SJCRH30 (cell line): Measurements from ENCODE around the gene RGL4. TPM values are rescaled to one million over a fixed set of nuclear protein-coding genes. Genes with fewer than 3 reads are reported as not detected.
A peak's percentile ranks its signal among the peaks of the same experiment; 100 is the strongest.
"Not testable (repeated sequence)": the region's sequence is repeated elsewhere in the genome, so short reads cannot be mapped to it uniquely, and the experiment has no call there.

Source experiments
- DNase-seq, 2 experiments: peaks; one replicate each; pipeline ENCODE4 v3.0.0-alpha.2; 2015 to 2020
- H3K27ac ChIP-seq: fragments of 250-450 bp; sonication (Bioruptor Pico); 2 replicates; pipeline ENCODE4 v1.5.1; 2020; ENCODE audit warnings: mild to moderate bottlenecking, moderate library complexity
- H3K27me3 ChIP-seq: fragments of 250-450 bp; sonication (Bioruptor Pico); 2 replicates; pipeline ENCODE4 v1.5.1; 2020; ENCODE audit warnings: mild to moderate bottlenecking, moderate library complexity
- H3K36me3 ChIP-seq: fragments of 250-450 bp; sonication (Bioruptor Pico); 2 replicates; pipeline ENCODE4 v1.5.1; 2020; ENCODE audit warnings: mild to moderate bottlenecking, moderate library complexity
- H3K4me1 ChIP-seq: fragments of 250-450 bp; sonication (Bioruptor Pico); 2 replicates; pipeline ENCODE4 v1.5.1; 2020; ENCODE audit warnings: mild to moderate bottlenecking, moderate library complexity
- H3K4me3 ChIP-seq: fragments of 250-450 bp; sonication (Bioruptor Pico); 2 replicates; pipeline ENCODE4 v1.5.1; 2020; ENCODE audit warnings: mild to moderate bottlenecking, moderate library complexity
- H3K9me3 ChIP-seq: fragments of 250-450 bp; sonication (Bioruptor Pico); replicated peaks from 2 replicates; pipeline ENCODE4 v1.5.1; 2020; ENCODE audit warnings: mild to moderate bottlenecking, moderate library complexity
- total RNA-seq: library from RNA; depleted of rRNA; stranded (reverse); fragments of >200 nt; shearing (Covaris generic); gene quantifications from 2 replicates; pipeline ENCODE4 v1.2.3, GENCODE V29; 2014; rRNA removed

Gene RGL4
- total RNA-seq, 1 experiment from 2014 or later = not detected

GRCh38 chr22:23722724-23723123 is 31.9 kb downstream of the RGL4 start:
- Histone ChIP-seq H3K4me3 (no peak overlapping the region), H3K9me3 (no peaks in the 10 kb centered on the region), H3K27me3 (no peaks in the 10 kb centered on the region), H3K4me1 (peaks cover 7% of the 10 kb centered on the region; the same call in 1 of the 2 replicates), H3K36me3 (no peaks in the 10 kb centered on the region), H3K27ac (no peak overlapping the region)
- no peak for DNase-seq

GRCh38 chr22:23728108-23728507 is 37.3 kb downstream of the RGL4 start:
- not testable (repeated sequence) for H3K27me3 ChIP-seq, DNase-seq, H3K4me3 ChIP-seq, H3K36me3 ChIP-seq, H3K27ac ChIP-seq, H3K9me3 ChIP-seq, H3K4me1 ChIP-seq

GRCh38 chr22:23737696-23738095 is 46.9 kb downstream of the RGL4 start:
- Histone ChIP-seq H3K36me3 (no peaks in the 10 kb centered on the region; the same call in 1 of the 2 replicates), H3K27ac (no peak overlapping the region; the same call in 1 of the 2 replicates), H3K4me1 (peaks cover 8% of the 10 kb centered on the region), H3K27me3 (no peaks in the 10 kb centered on the region), H3K4me3 (no peak overlapping the region), H3K9me3 (no peaks in the 10 kb centered on the region)
- peak in 1 of 2 experiments; percentile 66 for DNase-seq

- Histone ChIP-seq H3K4me1 (peaks cover 6% of the 10 kb centered on the region; the same call in 1 of the 2 replicates), H3K27ac (no peak overlapping the region), H3K27me3 (no peaks in the 10 kb centered on the region), H3K36me3 (peaks cover 16% of the 10 kb centered on the region), H3K4me3 (no peak overlapping the region), H3K9me3 (no peaks in the 10 kb centered on the region)
- no peak for DNase-seq
Measured at GRCh38 chr22:23742505-23743264, 51.9 kb downstream of the RGL4 start.

GRCh38 chr22:23743303-23743705 is 52.5 kb downstream of the RGL4 start:
- H3K9me3 ChIP-seq = no peaks in the 10 kb centered on the region
- no peak for DNase-seq
- H3K4me1 ChIP-seq = 0 out of 2 replicates have a peak, but pooled peaks cover 2% of the 10 kb centered on the region
- H3K4me3 ChIP-seq = no peak overlapping the region
- H3K36me3 ChIP-seq = peaks cover 16% of the 10 kb centered on the region
- no peaks in the 10 kb centered on the region for H3K27me3 ChIP-seq
- no peak overlapping the region for H3K27ac ChIP-seq

- DNase-seq = no peak
- no peak overlapping the region for H3K4me3 ChIP-seq
- no peaks in the 10 kb centered on the region for H3K4me1 ChIP-seq
- no peaks in the 10 kb centered on the region for H3K9me3 ChIP-seq
- H3K36me3 ChIP-seq = peaks cover 16% of the 10 kb centered on the region
- H3K27ac ChIP-seq = no peak overlapping the region
- H3K27me3 ChIP-seq = no peaks in the 10 kb centered on the region
Measured at GRCh38 chr22:23744001-23744400, 53.2 kb downstream of the RGL4 start.

GRCh38 chr22:23744485-23744884 is 53.7 kb downstream of the RGL4 start:
- no peak for DNase-seq
- H3K9me3 ChIP-seq = no peaks in the 10 kb centered on the region

GRCh38 chr22:23745791-23746190 is 55.0 kb downstream of the RGL4 start:
- no peaks in the 10 kb centered on the region for H3K9me3 ChIP-seq
- H3K27ac ChIP-seq = no peak overlapping the region
- H3K27me3 ChIP-seq = no peaks in the 10 kb centered on the region
- no peak overlapping the region for H3K4me3 ChIP-seq
- peaks cover 16% of the 10 kb centered on the region for H3K36me3 ChIP-seq
- peaks cover 5% of the 10 kb centered on the region; the same call in 1 of the 2 replicates for H3K4me1 ChIP-seq
- no peak for DNase-seq

More at GRCh38 chr22:23744485-23744884, 53.7 kb downstream of the RGL4 start:
- Histone ChIP-seq H3K4me1 (no peaks in the 10 kb centered on the region), H3K27ac (no peak overlapping the region), H3K36me3 (peaks cover 16% of the 10 kb centered on the region), H3K27me3 (no peaks in the 10 kb centered on the region), H3K4me3 (no peak overlapping the region)

Other genes starting within 250 kb of the RGL4 start
- gene IGLL1, start 110.7 kb upstream of the RGL4 start, total RNA-seq = 0.36 TPM in 1 of 2 replicates, not detected in the other
- not detected in 2 replicates for gene DRICH1, start 58.7 kb upstream of the RGL4 start, total RNA-seq
- 6.1 and 7.1 TPM in 2 replicates for gene ZNF70, start 60.1 kb downstream of the RGL4 start, total RNA-seq
- gene VPREB3, start 63.4 kb downstream of the RGL4 start, total RNA-seq = 0.28 TPM in 1 of 2 replicates, not detected in the other
- gene C22orf15, start 72.0 kb downstream of the RGL4 start, total RNA-seq = not detected in 2 replicates
- 10.9 and 14.1 TPM in 2 replicates for gene CHCHD10, start 77.0 kb downstream of the RGL4 start, total RNA-seq
- gene MMP11, start 81.8 kb downstream of the RGL4 start, total RNA-seq = 6.6 TPM in 2 replicates
- gene SMARCB1, start 96.0 kb downstream of the RGL4 start, total RNA-seq = 119 and 152 TPM in 2 replicates
- not detected in 2 replicates for gene DERL3, start 148.0 kb downstream of the RGL4 start, total RNA-seq
- gene SLC2A11, start 166.9 kb downstream of the RGL4 start, total RNA-seq = 0.51 and 1.9 TPM in 2 replicates
- 270 and 350 TPM in 2 replicates for gene MIF, start 203.4 kb downstream of the RGL4 start, total RNA-seq